ENCODE data around the gene FADS2.

FADS2 gene

GRCh38 chr11:61885166-61885778, 57.2 kb downstream of the FADS2 start:
- no peak overlapping the region for H3K4me3 ChIP-seq (ENCODE audit: low read depth, low read length)

- H3K4me3 ChIP-seq (ENCODE audit: low read depth, low read length) = no peak overlapping the region
Observed at GRCh38 chr11:61885784-61886580, 57.9 kb downstream of the FADS2 start.

GRCh38 chr11:61886643-61887042, 58.5 kb downstream of the FADS2 start:
- H3K4me3 ChIP-seq (ENCODE audit: low read depth, low read length) = no peak overlapping the region

GRCh38 chr11:61887839-61888494, 59.9 kb downstream of the FADS2 start:
- no peak overlapping the region for H3K4me3 ChIP-seq (ENCODE audit: low read depth, low read length)

GRCh38 chr11:61888590-61888989, 60.5 kb downstream of the FADS2 start:
- H3K4me3 ChIP-seq (ENCODE audit: low read depth, low read length) = no peak overlapping the region

GRCh38 chr11:61889831-61890230, 61.7 kb downstream of the FADS2 start:
- H3K4me3 ChIP-seq (ENCODE audit: low read depth, low read length) = no peak overlapping the region

GRCh38 chr11:61890529-61891330, 62.6 kb downstream of the FADS2 start:
- peak overlapping the region; percentile 72 for H3K4me3 ChIP-seq (ENCODE audit: low read depth, low read length)

GRCh38 chr11:61891331-61892084, 63.4 kb downstream of the FADS2 start, which contains the start of gene FADS3:
FADS3 (minus strand) TSS chr11:61891545; CDS start chr11:61891381, 164 bp downstream.
- H3K4me3 ChIP-seq (ENCODE audit: low read depth, low read length) = peak within 1 kb of the TSS; percentile 72

GRCh38 chr11:61892085-61892370, 63.9 kb downstream of the FADS2 start:
- peak overlapping the region; percentile 53 for H3K4me3 ChIP-seq (ENCODE audit: low read depth, low read length)

GRCh38 chr11:61893981-61894380, 65.9 kb downstream of the FADS2 start:
- H3K4me3 ChIP-seq (ENCODE audit: low read depth, low read length) = no peak overlapping the region

- H3K4me3 ChIP-seq (ENCODE audit: low read depth, low read length) = no peak overlapping the region
Observed at GRCh38 chr11:61895046-61895717, 67.1 kb downstream of the FADS2 start.

GRCh38 chr11:61895718-61896059, 67.6 kb downstream of the FADS2 start:
- no peak overlapping the region for H3K4me3 ChIP-seq (ENCODE audit: low read depth, low read length)

- H3K4me3 ChIP-seq (ENCODE audit: low read depth, low read length) = no peak overlapping the region
Observed at GRCh38 chr11:61896665-61897386, 68.7 kb downstream of the FADS2 start.

GRCh38 chr11:61897387-61898246, 69.5 kb downstream of the FADS2 start:
- no peak overlapping the region for H3K4me3 ChIP-seq (ENCODE audit: low read depth, low read length)

GRCh38 chr11:61898247-61898582, 70.1 kb downstream of the FADS2 start:
- no peak overlapping the region for H3K4me3 ChIP-seq (ENCODE audit: low read depth, low read length)

GRCh38 chr11:61899146-61899841, 71.2 kb downstream of the FADS2 start:
- H3K4me3 ChIP-seq (ENCODE audit: low read depth, low read length) = no peak overlapping the region

GRCh38 chr11:61900251-61900650, 72.2 kb downstream of the FADS2 start:
- no peak overlapping the region for H3K4me3 ChIP-seq (ENCODE audit: low read depth, low read length)

- no peak overlapping the region for H3K4me3 ChIP-seq (ENCODE audit: low read depth, low read length)
Observed at GRCh38 chr11:61901397-61901796, 73.3 kb downstream of the FADS2 start.

Data from iPS-11a (cell line).